DMS153 treated with DMSO at 0.1 percent for 48 hours (cell line): ENCODE results near the gene COL5A1.

ENCODE experiments used
- DNase-seq: peaks from one replicate; lab custom pipeline; 2025; ENCODE audit not compliant: unreplicated experiment; lab: John Stamatoyannopoulos, UW

Gene COL5A1

DNA sequence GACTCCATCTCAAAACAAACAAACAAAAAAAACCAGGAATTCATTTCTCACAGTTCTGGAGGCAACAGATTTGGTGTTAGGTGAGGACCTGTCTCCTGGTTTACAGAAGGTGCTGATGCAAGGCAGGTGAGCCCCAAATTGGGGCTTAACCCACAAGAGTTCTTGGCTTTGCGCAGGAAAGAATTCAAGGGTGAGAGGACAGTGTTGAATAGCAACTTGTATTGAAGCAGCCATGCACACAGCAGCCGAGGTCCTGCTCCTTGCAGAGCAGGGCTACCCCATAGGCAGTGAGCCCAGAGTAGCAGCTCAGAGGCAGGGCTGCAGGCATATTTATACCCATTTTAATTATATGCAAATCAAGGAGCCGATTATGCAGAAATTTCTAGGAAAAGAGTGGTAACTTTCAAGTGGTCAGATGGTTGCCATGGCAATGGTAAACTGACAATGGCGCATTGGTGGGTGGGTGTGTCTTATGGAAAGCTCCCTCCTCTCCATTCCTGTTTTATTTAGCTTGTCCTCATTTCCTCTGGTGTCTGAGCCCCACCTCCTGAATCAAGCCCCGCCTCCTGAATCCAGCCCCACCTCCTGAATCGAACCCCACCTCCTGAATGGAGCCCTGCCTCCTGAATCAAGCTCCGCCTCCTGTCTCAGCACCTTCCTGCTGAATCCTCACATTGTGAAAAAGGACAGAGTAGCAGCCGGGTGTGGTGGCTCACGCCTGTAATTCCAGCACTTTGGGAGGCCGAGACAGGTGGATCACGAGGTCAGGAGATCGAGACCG lies 34.5 kb upstream of the COL5A1 start:
- no peak for DNase-seq

DNA sequence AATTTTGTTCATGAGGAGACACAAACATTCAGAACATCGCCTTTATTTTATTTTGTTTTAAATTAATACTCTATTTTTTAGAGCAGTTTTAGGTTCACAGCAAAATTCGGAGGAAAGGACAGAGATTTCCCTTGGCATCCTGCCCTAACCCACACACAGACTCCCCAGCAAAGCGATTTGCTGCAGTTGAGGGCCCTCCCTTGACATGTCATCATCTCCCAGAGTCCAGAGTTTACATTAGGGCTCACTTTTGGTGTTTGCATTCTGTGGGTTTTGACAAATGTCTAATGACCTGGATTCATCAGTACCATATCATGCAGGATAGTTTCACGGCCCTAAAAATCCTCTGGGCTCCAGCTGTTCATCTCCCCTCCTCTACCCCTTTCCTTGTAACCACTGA lies 33.6 kb upstream of the COL5A1 start:
- no peak for DNase-seq

DNA sequence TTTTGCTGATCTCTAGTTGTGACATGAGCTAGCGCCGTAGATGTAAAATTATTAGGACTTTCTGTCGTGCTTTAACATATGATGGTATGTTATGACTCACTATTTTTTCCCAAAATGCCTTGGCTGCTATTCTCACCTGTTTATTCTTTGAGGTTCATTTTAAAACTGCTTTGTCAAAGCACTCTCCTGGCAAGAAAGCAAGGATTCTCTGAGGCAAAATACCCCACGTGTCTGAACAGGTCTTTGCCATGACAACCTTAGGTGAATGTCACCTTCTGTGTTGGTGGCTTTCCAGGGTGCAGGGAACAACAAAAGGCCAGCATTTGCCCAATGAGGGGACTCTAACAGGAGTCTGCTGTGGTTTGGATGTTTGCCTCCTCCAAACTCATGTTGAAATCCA lies 30.6 kb upstream of the COL5A1 start:
- no peak for DNase-seq

DNA sequence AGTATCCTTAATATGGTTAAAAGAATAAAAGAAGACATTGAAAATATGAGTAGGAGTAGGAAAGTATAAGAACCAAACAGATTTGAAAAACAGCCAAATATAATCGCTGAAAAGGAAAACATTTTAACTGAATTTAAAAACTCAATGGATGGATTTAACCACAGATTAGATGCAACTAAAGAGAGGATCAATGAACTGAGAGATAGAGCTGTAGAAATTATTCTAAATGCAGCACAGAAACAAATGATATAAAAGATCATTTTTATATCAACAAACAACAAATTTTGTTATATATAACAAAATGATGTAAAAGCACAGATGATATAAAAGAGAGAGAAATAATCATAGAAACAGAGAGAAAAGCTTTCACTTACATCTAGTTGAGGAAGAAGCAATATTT lies 29.3 kb upstream of the COL5A1 start:
- no peak for DNase-seq

DNA sequence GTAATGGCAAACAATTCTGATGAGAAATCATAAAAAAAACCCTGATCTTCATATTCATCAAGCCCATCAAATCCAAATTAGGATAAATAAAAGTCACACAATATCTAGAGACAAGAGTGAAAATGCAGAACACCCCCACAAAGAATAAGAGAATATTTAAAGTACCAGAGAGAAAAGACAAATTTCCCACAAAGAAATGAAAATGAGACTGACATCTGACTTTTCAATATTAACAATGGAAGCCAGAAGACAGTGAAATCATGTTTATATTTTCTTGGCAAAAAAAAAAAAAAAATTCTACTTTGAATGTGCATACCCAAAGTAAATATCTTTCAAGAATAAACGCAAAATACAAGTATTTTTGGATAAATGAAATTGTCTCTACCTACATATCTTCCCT lies 28.9 kb upstream of the COL5A1 start:
- no peak for DNase-seq

DNA sequence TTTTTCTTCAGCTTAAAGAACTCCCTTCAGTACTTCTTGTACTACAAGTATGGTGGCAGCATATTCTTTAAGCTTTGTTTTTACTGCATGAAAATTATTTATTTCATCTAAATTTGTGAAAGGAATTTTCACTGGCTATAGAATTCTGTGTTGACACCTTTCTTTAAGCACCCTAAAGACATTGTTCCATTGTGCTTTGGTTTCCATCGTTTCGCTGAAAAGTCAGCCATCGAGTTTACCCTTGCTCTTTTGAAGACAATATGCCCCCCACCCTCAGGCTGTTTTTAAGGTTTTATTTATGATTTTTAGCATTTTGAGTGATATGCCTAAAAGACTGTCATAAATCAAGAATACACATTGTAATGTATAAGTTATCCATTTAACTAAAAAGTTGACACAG lies 27.3 kb upstream of the COL5A1 start:
- no peak for DNase-seq

DNA sequence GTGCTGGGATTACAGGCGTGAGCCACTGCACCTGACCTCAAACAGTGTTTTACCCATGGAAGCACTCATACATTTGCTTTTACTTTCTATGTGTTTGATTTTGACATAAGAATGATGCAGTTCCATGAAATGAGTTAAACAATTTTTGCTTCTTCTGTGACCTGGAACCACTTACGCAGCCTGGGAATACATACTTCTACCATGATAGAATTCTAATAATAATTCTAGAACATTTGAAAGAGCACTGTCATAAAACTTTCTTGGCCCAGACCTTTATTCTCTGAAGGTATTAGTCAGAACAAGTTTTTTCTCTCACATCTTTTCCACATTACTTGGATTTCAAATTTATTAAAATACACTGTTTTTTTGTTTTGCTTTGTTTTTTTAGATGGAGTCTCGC lies 25.3 kb upstream of the COL5A1 start:
- no peak for DNase-seq

DNA sequence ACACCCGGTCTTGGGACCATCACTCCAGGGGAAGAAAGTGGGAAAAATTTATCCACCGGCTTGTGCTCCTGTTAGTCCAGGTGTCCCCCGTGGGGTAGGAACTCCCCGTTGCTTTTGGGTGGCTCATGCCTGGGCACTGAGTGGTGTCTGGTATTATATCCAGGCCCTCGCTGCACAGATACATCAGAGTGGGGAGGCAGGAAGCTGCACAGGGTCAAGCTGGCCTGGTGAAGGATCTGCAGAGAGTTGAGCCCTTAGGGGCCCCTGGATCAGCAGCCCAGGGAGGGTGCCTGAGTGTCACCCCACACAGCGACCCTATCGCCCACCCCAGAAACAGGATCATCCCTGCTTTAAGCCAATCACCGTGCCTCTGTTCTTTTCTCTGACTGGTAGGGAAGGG lies 24.4 kb upstream of the COL5A1 start:
- DNase-seq: no peak

DNA sequence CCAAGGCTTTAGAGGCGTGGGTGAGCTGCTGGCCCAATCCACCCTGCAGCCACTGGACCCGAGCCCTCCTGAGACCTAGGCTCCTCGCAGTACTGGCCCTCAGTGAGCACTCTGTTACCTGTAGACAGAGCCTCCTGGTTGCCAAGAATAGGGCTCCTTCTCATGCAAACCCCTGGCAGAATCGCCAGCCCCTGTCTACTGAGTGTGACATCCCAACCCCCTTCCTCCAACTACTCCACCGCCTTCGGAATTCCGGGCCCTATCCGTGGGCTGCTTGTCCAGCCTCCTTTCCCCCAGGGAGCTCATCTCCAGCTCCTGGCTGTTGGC lies 23.8 kb upstream of the COL5A1 start:
- no peak for DNase-seq

DNA sequence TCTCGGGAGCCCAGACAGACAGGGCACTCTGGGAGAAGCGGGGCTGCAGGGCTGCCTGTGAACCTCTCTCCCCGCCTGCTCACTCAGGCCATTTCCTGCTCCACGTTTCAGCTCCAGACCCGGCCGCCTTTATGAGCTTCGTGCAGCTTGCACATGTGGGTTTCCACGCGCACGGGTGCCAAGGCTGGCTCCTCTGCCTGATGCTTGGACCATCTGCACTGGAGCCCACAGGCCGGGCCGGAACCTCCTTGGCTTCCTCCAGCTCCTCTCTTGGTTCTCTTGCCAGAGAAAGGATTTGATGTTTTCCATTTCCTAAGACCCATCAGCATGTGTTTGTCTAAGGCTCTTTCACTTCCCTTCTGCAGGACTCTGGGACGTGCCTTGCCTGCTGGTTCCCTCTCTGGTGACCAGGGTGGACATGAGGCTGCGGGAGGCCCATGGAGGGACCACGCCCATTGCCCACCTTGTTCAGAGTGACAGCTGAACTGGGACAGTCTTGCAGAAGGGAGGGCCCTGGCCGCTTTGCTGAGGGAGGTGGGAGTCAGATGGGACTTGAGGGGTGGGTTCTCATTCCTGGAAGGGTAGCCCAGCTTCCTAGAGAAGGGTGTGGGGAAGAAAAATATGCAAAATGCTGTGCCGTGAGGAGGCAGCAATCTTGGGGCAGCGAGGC lies 23.3 kb upstream of the COL5A1 start:
- no peak for DNase-seq

DNA sequence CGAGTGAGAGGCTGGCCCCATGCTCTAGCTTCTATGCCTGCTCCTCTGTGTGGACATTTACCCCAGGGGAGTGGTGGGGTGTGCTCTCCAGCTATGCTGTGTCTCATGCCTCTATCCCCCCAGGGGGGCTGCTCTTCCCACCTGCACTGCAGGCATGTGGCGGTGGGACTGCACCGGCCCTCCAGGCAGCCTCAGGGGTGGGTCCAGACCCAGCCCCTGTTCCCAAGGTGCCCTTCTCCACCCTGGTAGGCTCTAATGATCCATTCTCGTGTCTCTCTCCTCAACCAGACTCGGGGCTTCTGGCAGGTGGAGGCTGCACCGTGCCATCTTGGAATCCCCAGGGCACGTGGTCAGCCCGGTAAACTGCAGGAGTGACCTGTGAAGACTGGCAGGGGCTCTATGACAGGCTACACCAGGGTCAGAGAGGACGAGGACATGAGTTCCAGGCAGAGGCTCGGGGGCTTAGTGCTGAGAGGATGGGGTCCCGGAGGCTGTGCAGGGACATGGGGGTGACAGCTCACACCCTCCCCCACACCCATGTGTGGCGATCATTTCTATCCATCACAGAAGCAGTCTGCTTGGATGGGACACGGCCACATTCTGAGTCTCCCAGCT lies 22.7 kb upstream of the COL5A1 start:
- DNase-seq: no peak

DNA sequence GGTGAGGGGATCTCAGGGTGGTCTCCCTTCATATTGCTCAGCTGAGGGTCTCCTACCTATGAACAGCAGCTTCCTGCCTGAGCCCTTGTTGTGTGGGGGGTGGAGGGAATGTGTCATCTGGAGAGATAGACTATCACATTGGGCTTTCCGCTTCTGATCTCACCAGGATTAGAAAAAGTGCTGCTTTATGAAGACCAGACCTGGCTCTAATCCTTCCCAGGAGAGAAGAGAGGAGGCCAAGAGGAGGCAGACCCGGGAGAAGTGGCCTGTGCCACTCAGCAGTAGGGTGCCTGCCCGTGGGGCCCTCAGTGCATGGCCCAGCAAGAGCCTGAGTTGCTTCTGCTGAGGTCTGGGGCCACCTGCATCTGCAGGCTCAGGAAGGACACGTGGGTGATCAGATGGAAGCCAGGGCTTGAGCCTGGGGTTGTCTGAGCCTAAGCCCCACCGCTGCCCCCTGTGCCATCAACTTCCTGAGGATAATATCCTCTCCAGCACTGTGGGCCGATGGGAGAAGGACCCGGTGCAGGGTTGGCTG lies 22.1 kb upstream of the COL5A1 start:
- no peak for DNase-seq

DNA sequence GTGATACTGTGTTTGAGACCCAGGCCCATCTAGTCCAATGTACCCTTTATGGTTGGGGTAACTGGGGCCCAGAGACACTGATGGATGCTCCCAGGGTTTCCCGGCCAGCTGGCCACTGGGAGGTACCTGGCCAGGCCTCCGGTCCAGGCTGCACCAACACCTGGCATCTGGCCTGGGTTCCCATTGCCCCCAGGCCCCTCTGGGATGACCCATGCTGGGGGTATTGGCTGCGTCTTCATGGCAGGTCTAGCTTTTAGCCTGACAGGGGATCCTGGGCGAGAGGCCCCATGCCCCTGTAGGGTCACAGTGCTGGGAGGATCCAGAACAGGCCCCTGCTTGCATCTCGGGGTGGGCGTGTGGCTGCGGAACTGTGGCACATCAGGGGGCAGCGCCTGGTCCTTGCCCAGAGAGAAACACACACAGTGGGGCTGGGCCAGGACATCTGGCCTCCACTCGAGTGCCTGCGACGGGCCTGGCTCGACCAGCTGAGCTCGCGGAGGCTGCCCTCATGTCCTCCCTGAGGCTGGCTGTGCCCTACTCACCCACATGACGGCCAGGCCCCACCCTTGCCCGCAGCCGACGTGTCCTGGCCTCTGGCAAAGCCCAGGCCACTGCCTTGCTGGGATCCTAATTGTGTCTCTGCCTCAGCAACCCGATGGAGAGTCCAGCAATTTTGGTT lies 21.5 kb upstream of the COL5A1 start:
- no peak for DNase-seq

DNA sequence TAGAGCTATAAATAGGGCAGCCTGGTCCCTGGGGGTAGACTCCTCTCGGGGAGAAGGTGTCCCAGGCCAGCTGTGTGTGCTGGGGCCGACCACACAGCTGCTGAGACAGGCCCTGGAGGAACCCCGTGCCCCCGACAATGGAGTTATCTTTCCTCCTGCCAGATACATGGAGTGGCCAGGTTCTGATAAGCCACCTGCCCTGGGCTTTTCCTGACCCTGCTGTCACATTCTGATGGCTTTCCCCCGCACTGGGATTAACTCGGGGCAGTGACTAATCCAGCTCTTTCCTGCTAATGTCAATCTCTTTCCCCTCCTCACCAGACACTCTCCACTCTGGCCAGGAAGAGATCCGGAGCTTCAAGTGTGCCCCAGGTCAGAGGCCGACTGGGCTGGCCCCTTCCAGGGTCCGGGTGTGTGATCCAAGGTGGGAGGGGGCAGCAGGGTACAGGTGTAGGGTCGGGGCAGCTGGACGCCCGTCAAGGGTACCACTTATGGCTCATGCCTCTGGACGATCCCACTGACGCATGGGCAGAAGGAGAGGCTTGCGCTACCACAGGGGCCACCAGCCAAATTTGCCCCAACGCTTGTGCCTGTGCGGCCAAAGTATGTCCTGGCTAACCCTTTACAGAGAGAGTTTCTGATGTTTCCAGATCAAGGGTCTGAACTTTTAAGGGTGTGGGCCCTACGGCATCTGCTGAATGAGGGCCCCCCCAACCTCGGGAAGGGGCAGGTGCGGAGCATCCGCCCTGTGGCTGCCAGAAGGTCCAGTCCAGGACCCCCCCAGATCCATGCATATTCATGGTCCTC lies 20.6 kb upstream of the COL5A1 start:
- DNase-seq: no peak

DNA sequence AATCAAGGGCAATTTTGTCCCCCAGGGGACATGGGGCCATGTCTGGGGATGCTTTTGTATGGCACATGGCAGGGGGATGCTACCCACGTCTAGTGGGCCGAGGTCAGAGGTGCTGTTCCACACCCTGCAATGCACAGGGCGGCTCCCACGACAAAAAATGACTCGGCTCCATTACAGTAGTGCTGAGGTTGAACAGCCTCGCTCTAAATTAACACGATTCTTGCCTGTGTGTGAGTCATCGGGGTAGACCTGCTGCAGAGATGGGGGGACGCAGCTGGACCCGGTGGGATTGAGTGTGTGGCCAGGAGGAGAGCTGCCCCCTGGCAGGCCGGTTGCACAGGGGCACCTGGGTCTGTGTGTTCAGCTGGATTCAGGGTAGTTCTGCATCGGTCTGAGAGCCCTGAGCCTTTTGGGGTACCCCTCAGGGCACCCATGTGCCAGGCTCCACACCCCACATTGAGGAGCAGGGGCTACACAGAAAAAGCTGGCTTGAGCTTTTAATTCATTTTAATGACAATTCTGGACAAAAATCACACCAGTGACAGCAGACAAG lies 20.0 kb upstream of the COL5A1 start:
- no peak for DNase-seq

DNA sequence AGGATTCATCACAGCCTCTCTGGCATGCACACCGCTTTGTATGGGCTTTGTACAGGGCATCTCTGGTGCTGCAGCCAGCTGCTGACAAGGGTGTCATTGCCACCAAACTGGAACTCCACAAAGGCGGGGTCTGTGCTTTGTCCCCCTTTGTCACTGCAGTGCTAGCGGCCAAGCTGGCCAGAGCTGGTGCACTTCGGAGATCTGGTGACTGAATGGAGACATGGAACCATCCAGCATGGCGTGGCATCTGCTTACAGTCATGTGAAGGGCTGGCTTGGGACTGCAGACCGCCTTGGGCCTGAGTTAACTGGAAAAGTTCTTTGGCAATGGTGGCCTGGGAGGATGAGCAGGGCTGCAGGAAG lies 18.7 kb upstream of the COL5A1 start:
- no peak for DNase-seq

DNA sequence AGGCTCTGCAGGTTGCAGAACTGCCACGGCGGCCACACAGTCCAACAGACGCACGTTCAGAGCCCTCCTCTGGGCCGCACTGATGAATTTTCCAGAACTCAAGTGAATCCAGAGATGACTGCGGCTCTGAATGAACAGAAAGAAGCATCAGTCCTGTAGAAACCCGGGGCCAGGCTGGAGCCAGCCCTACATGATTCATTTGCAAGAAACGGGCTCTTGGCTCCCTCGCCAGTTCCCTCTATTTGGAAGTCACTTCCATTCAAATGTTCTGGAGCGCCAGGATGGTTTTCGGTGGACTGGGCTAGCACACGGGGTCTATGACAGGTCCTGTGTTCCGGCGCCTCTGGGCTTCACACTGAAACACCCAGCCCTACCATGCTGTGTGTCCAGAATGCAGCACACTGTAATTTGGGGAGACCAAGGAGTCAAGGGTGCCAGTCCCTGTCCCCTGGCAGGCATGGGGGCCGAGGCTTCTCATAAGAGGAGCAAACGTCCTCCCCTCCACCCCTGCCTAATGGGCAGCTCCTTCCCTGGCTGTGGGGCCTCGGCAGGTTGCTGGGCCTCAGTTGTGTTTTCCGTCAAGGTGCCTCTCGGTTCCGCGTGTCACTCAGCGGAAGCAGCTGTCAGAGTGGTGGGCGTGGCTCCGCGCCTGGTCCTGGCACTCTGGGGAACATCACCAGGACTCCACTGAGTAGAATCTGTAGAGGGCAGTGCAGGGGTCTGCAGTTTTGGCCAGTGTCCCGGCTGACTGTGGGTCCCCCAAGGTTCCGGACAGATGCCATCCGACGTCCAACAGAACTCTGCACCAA lies 18.1 kb upstream of the COL5A1 start:
- DNase-seq: no peak

DNA sequence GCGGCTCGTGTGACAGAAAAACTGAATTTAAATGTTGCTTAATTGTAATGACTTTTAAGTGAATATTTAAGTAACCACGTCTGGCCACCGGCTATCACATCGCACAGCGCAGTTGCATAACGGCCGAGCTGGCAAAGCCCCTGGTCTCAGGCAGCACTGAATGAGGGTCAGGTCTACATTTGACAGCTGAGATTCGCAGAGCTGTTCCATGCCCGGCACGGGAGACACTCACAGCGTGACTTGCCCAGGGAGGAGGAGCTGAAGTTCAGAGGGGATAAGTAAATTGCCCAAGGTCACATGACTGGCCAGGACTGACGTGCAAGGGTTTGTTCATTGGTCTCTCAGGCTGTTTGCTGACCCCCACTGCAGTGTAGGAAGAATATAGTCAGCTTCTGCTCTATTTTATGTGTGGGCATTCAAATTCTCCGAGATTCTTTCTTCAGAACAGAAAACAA lies 17.4 kb upstream of the COL5A1 start:
- DNase-seq: no peak

DNA sequence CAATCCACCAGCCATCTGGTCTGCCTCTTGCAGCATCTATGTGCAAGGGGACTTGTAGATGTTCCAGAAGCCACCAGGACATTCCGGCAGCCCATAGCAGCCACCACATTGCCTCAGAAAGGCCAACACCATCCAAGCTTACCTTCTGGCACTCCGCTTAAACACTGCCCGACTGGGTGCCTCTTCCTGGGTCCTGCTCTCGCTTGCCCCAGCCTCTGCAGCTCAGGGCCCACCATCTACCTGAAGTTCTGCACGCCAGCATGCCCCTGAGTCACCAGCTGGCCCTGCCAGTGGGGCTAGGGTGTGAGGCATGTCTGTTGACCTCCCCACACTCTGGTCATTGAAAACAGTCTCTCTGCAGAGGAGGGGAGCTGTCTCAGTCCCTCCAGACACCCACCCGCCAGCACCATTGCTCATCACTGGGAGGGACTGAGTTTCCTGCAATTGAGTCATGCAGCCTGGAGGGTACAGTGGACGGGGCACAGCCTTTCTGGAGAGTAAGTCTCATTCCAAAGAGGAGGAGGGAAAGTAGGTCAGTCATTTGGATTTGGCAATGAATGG lies 16.9 kb upstream of the COL5A1 start:
- DNase-seq: no peak
